Transverse colon (tissue), 4 donors: ENCODE data around the gene MPST. TPM values are rescaled to one million over a fixed set of nuclear protein-coding genes. Genes with fewer than 3 reads are reported as not detected.

ENCODE experiments used
- DNase-seq: peaks from one replicate; pipeline ENCODE4 v3.0.0-alpha.2; 2019
- H3K27ac ChIP-seq, 4 donors: fragments of 200-600 bp; sonication (generic); 2 replicates each; pipeline ENCODE4 v1.5.1; 2016 to 2018; ENCODE audit warnings: inconsistent platforms in 4 of 4
- H3K27me3 ChIP-seq: fragments of 200-600 bp; sonication (generic); 2 replicates; pipeline ENCODE4 v1.5.1; 2017; ENCODE audit warnings: inconsistent platforms
- H3K36me3 ChIP-seq, 4 donors: fragments of 200-600 bp; sonication (generic); 2 replicates each; pipeline ENCODE4 v1.5.1; 2017 to 2019; ENCODE audit warnings: inconsistent platforms in 4 of 4
- H3K4me1 ChIP-seq, 4 donors: fragments of 200-600 bp; sonication (generic); 2 replicates each; pipeline ENCODE4 v1.5.1; 2017 to 2020; ENCODE audit warnings: inconsistent platforms in 4 of 4
- H3K4me3 ChIP-seq, 4 donors: fragments of 200-600 bp; sonication (generic); 1 replicate in 1 of 4; 2 replicates in 3 of 4; pipeline versions ENCODE4 v1.5.1 to v1.6.1; 2017 to 2019; ENCODE audit warnings: inconsistent platforms in 4 of 4
- H3K9me3 ChIP-seq, 2 donors: fragments of 200-600 bp; sonication (generic); 2 replicates each; pipeline ENCODE4 v1.5.1; 2017 to 2019; ENCODE audit warnings: inconsistent platforms in 2 of 2
- CTCF ChIP-seq, 5 experiments: fragments of 200-600 bp in 3 of 5; fragments of 450-650 bp in 2 of 5; sonication (generic) in 3 of 5; IDR thresholded peaks; 1 replicate in 2 of 5; 2 replicates in 3 of 5; pipeline ENCODE4 v1.5.1; 2016 to 2017; ENCODE audit warnings: antibody characterized with exemption in 5 of 5, inconsistent platforms in 3 of 5, mild to moderate bottlenecking in 2 of 5, moderate library complexity in 1 of 5
- EP300 ChIP-seq: sonication (generic); formaldehyde crosslinking; IDR thresholded peaks from one replicate; pipeline ENCODE4 v1.6.1; 2017; ENCODE audit warnings: antibody characterized with exemption, low read depth
- POLR2A ChIP-seq: fragments of 450-650 bp; IDR thresholded peaks from one replicate; pipeline ENCODE4 v1.6.1; 2016; ENCODE audit warnings: antibody characterized with exemption, mild to moderate bottlenecking, moderate library complexity
- POLR2AphosphoS5 ChIP-seq, 3 donors: sonication (generic); formaldehyde crosslinking; IDR thresholded peaks; one replicate each; pipeline ENCODE4 v1.6.1; 2016; ENCODE audit warnings: antibody characterized with exemption in 3 of 3
- WGBS, 2 donors: methylation state at CpG; one replicate each; pipeline ENCODE4 v1.1.5; 2018; ENCODE audit warnings: low coverage in 1 of 2; 5-methylcytosine and 5-hydroxymethylcytosine counted together
- in situ Hi-C, 4 donors: fragments of 200-750 bp; cut with MboI; loops; one replicate each; pipeline versions ENCODE4 v1.15.0 to v1.15.1; 2017; ENCODE audit warnings: low sequenced_read_pairs in 3 of 4, low pct_ligation_motif_present in 1 of 4, low pct_unique_long_range_greater_than_20kb in 1 of 4
- intact Hi-C: fragments of 100-400 bp; cut with DNase I; formaldehyde crosslinking; loops from one replicate; pipeline ENCODE4 v1.15.1; 2023; ENCODE audit warnings: low total_unique reads
- total RNA-seq, 4 donors: library from RNA; depleted of rRNA; stranded (reverse); fragments of >200 nt; gene quantifications; one replicate each; pipeline ENCODE4 v1.1.0, GENCODE V29; 2016

MPST gene
- total RNA-seq, 4 donors from 2014 or later = 407 to 964 (median 541) TPM

- TF ChIP-seq EP300 (no peak), CTCF (IDR thresholded peaks at IDR 0.05) (no peak), POLR2AphosphoS5 (IDR thresholded peaks at IDR 0.05) (no peak), POLR2A (no peak)
- intact Hi-C loops (no loop called here), in situ Hi-C loops (no loop called here)
- 54% methylated on average over 3 of the region's 8 CpGs; no CpG with 5 or more reads in 1 of the 2 donors for WGBS, 2 donors
- H3K9me3 ChIP-seq = no peaks in the 10 kb centered on the region
- H3K4me3 ChIP-seq = no peak overlapping the region
- H3K27me3 ChIP-seq = no peaks in the 10 kb centered on the region
- H3K36me3 ChIP-seq = no peaks in the 10 kb centered on the region
- peaks cover 13 to 45% (median 39%) of the 10 kb centered on the region in 4 donors for H3K4me1 ChIP-seq
- no peak for DNase-seq
- H3K27ac ChIP-seq = peak overlapping the region in 3 of 4 donors; percentile 27 to 64 (median 29)
These were observed 34.5 kb downstream of the MPST start for GRCh38 chr22:37054056-37054395.

GRCh38 chr22:37054600-37055365, 35.2 kb downstream of the MPST start:
- H3K27ac ChIP-seq = peak overlapping the region in 1 of 4 donors; percentile 64
- no peak overlapping the region for H3K4me3 ChIP-seq
- no peaks in the 10 kb centered on the region for H3K9me3 ChIP-seq
- intact Hi-C loops = no loop called here
- H3K4me1 ChIP-seq = peaks cover 13 to 45% (median 39%) of the 10 kb centered on the region in 4 donors
- H3K36me3 ChIP-seq = peaks cover 0 to 4% (median 0%) of the 10 kb centered on the region in 4 donors
- no peak for DNase-seq
- in situ Hi-C loops = no loop called here
- TF ChIP-seq CTCF (IDR thresholded peaks at IDR 0.05) (no peak), POLR2A (no peak), EP300 (no peak), POLR2AphosphoS5 (IDR thresholded peaks at IDR 0.05) (no peak)
- 84 to 100% methylated on average over 4 to 20 of the region's 20 CpGs for WGBS, 2 donors
- H3K27me3 ChIP-seq = no peaks in the 10 kb centered on the region

- intact Hi-C loops = no loop called here
- H3K36me3 ChIP-seq = peaks cover 0 to 6% (median 0%) of the 10 kb centered on the region in 4 donors
- no peak for DNase-seq
These were observed 36.7 kb downstream of the MPST start for GRCh38 chr22:37056246-37056645.

GRCh38 chr22:37057226-37057625, 37.7 kb downstream of the MPST start:
- in situ Hi-C loops (no loop called here), intact Hi-C loops (no loop called here)
- DNase-seq = no peak
- TF ChIP-seq POLR2A (no peak), CTCF (IDR thresholded peaks at IDR 0.05) (no peak), POLR2AphosphoS5 (IDR thresholded peaks at IDR 0.05) (no peak), EP300 (no peak)
- H3K9me3 ChIP-seq = no peaks in the 10 kb centered on the region
- H3K4me1 ChIP-seq = peaks cover 7 to 24% (median 22%) of the 10 kb centered on the region in 4 donors
- no peaks in the 10 kb centered on the region for H3K27me3 ChIP-seq
- H3K36me3 ChIP-seq = peaks cover 0 to 6% (median 0%) of the 10 kb centered on the region in 4 donors
- 80% methylated on average over 9 of the region's 9 CpGs; no CpG with 5 or more reads in 1 of the 2 donors for WGBS, 2 donors
- no peak overlapping the region for H3K4me3 ChIP-seq
- no peak overlapping the region for H3K27ac ChIP-seq

More at GRCh38 chr22:37056246-37056645, 36.7 kb downstream of the MPST start:
- 80 to 93% methylated on average over 1 to 13 of the region's 13 CpGs for WGBS, 2 donors
- Histone ChIP-seq H3K4me3 (no peak overlapping the region), H3K27me3 (no peaks in the 10 kb centered on the region), H3K4me1 (peaks cover 7 to 31% (median 29%) of the 10 kb centered on the region in 4 donors), H3K27ac (no peak overlapping the region), H3K9me3 (no peaks in the 10 kb centered on the region)
- in situ Hi-C loops = no loop called here
- TF ChIP-seq CTCF (IDR thresholded peaks at IDR 0.05) (no peak), POLR2A (no peak), EP300 (no peak), POLR2AphosphoS5 (IDR thresholded peaks at IDR 0.05) (no peak)
